Esophagus squamous epithelium (tissue), 5 donors: Measurements from ENCODE around the gene BRPF3. TPM values are rescaled to one million over a fixed set of nuclear protein-coding genes. Genes with fewer than 3 reads are reported as not detected.

Experiments
- DNase-seq: peaks from one replicate; lab custom pipeline; 2025; lab: John Stamatoyannopoulos, UW
- H3K27ac ChIP-seq, 4 donors: fragments of 200-600 bp; sonication (generic); one replicate each; pipeline ENCODE4 v1.5.1; 2016 to 2019; ENCODE audit warnings: mild to moderate bottlenecking in 1 of 4
- H3K27me3 ChIP-seq, 4 donors: fragments of 200-600 bp; sonication (generic); 1 replicate in 3 of 4; 2 replicates in 1 of 4; pipeline versions ENCODE4 v1.5.1 to v1.6.0; 2017 to 2021; ENCODE audit warnings: antibody characterized with exemption in 1 of 4
- H3K36me3 ChIP-seq, 3 donors: fragments of 200-600 bp; sonication (generic); one replicate each; pipeline ENCODE4 v1.5.1; 2016 to 2019
- H3K4me1 ChIP-seq, 3 donors: fragments of 200-600 bp; sonication (generic); one replicate each; pipeline ENCODE4 v1.5.1; 2017 to 2019
- H3K4me3 ChIP-seq, 4 donors: fragments of 200-600 bp; sonication (generic); 1 replicate in 3 of 4; 2 replicates in 1 of 4; pipeline ENCODE4 v1.5.1; 2016 to 2019; ENCODE audit warnings: mild to moderate bottlenecking in 2 of 4, moderate library complexity in 1 of 4
- H3K9me3 ChIP-seq, 3 donors: fragments of 200-600 bp; sonication (generic); one replicate each; pipeline ENCODE4 v1.5.1; 2016 to 2019
- CTCF ChIP-seq, 6 experiments: fragments of 450-650 bp in 4 of 6; fragments of 200-600 bp in 2 of 6; sonication (generic) in 2 of 6; IDR thresholded peaks; one replicate each; pipeline ENCODE4 v1.5.1; 2016 to 2019; ENCODE audit warnings: antibody characterized with exemption in 6 of 6, mild to moderate bottlenecking in 4 of 6, moderate library complexity in 4 of 6
- POLR2A ChIP-seq, 4 donors: fragments of 450-650 bp; IDR thresholded peaks; one replicate each; pipeline ENCODE4 v1.6.1; 2017; ENCODE audit warnings: antibody characterized with exemption in 4 of 4, mild to moderate bottlenecking in 4 of 4, moderate library complexity in 3 of 4
- WGBS, 2 donors: methylation state at CpG; one replicate each; pipeline ENCODE4 v1.1.5; 2018; 5-methylcytosine and 5-hydroxymethylcytosine counted together
- intact Hi-C: fragments of 100-400 bp; cut with DNase I; formaldehyde crosslinking; loops from one replicate; pipeline ENCODE4 v1.15.0; 2022
- total RNA-seq, 4 donors: library from RNA; depleted of rRNA; stranded (reverse); fragments of >200 nt; gene quantifications; one replicate each; pipeline ENCODE4 v1.1.0, GENCODE V29; 2016
- donor health status: DM: yes; HTN: yes; CAD: no.

BRPF3 gene
- total RNA-seq, 4 donors from 2014 or later: 6.3 to 16.8 (median 9.9) TPM

GRCh38 chr6:36224918-36225461, 28.4 kb downstream of the BRPF3 start:
- Histone ChIP-seq H3K4me3 (no peak overlapping the region), H3K9me3 (no peaks in the 10 kb centered on the region), H3K36me3 (peaks cover 1 to 97% (median 21%) of the 10 kb centered on the region in 3 donors), H3K27me3 (no peaks in the 10 kb centered on the region), H3K4me1 (peaks cover 0 to 64% (median 15%) of the 10 kb centered on the region in 3 donors), H3K27ac (no peak overlapping the region)
- intact Hi-C loops: no loop called here
- 38 to 57% methylated on average over 1 of the region's 5 CpGs for WGBS, 2 donors
- no peak for TF ChIP-seq POLR2A (IDR thresholded peaks at IDR 0.05)
- TF ChIP-seq CTCF (IDR thresholded peaks at IDR 0.05): no peak
- DNase-seq: no peak

GRCh38 chr6:36226438-36227047, 30.0 kb downstream of the BRPF3 start:
- Histone ChIP-seq H3K9me3 (no peaks in the 10 kb centered on the region), H3K27me3 (no peaks in the 10 kb centered on the region), H3K4me3 (no peak overlapping the region), H3K4me1 (peaks cover 0 to 61% (median 15%) of the 10 kb centered on the region in 3 donors), H3K36me3 (peaks cover 8 to 99% (median 35%) of the 10 kb centered on the region in 3 donors), H3K27ac (no peak overlapping the region)
- intact Hi-C loops: no loop called here
- WGBS, 2 donors: 53 to 68% methylated on average over 4 of the region's 4 CpGs
- TF ChIP-seq CTCF (IDR thresholded peaks at IDR 0.05) (no peak), POLR2A (IDR thresholded peaks at IDR 0.05) (no peak)
- DNase-seq: no peak

- H3K4me3 ChIP-seq: no peak overlapping the region
- TF ChIP-seq POLR2A (IDR thresholded peaks at IDR 0.05) (no peak), CTCF (IDR thresholded peaks at IDR 0.05) (no peak)
Observed at GRCh38 chr6:36227379-36228228, 31.1 kb downstream of the BRPF3 start.

GRCh38 chr6:36229223-36229622, 32.7 kb downstream of the BRPF3 start:
- DNase-seq: no peak
- no peak overlapping the region for H3K27ac ChIP-seq
- no peaks in the 10 kb centered on the region for H3K27me3 ChIP-seq
- intact Hi-C loops: no loop called here
- H3K9me3 ChIP-seq: no peaks in the 10 kb centered on the region
- no peak for TF ChIP-seq POLR2A (IDR thresholded peaks at IDR 0.05)
- TF ChIP-seq CTCF (IDR thresholded peaks at IDR 0.05): no peak
- WGBS, 2 donors: 79 to 89% methylated on average over 2 to 5 of the region's 5 CpGs
- H3K4me1 ChIP-seq: peaks cover 0 to 47% (median 15%) of the 10 kb centered on the region in 3 donors
- no peak overlapping the region for H3K4me3 ChIP-seq
- peaks cover 8 to 96% (median 31%) of the 10 kb centered on the region in 3 donors for H3K36me3 ChIP-seq

More at GRCh38 chr6:36227379-36228228, 31.1 kb downstream of the BRPF3 start:
- Histone ChIP-seq H3K36me3 (peaks cover 8 to 100% (median 35%) of the 10 kb centered on the region in 3 donors), H3K9me3 (no peaks in the 10 kb centered on the region), H3K27me3 (no peaks in the 10 kb centered on the region), H3K27ac (peak overlapping the region; percentile 26 to 61 (median 39)), H3K4me1 (peaks cover 0 to 51% (median 15%) of the 10 kb centered on the region in 3 donors)
- 33 to 40% methylated on average over 1 of the region's 1 CpG for WGBS, 2 donors
- no peak for DNase-seq
- intact Hi-C loops: no loop called here
